OCI-LY7 (cell line): Measurements from ENCODE around the gene HRAS.

Experiments
- CTCF ChIP-seq: fragments of 200-600 bp; sonication (generic); conservative IDR thresholded peaks from 2 replicates; pipeline ENCODE4 v1.5.1; 2014; ENCODE audit warnings: mild to moderate bottlenecking, antibody characterized with exemption, low read length, moderate library complexity, mixed read lengths
- EZH2phosphoT487 ChIP-seq: fragments of 200-600 bp; sonication (generic); IDR thresholded peaks from 2 replicates; pipeline ENCODE4 v1.6.1; 2018; ENCODE audit warnings: low read depth, borderline replicate concordance, mild to moderate bottlenecking, mixed run types, antibody characterized with exemption, low read length, moderate library complexity, mixed read lengths

- TF ChIP-seq EZH2phosphoT487 = no peak
- no peak for TF ChIP-seq CTCF
Measured at GRCh38 chr11:520428-521176, 14.8 kb downstream of the HRAS start.
